NCI-H187 (cell line): ENCODE measurements around the gene BCR.

ENCODE experiments used
- DNase-seq, 2 experiments: peaks; one replicate each; lab custom pipeline; 2025; lab: John Stamatoyannopoulos, UW

Gene BCR

GRCh38 chr22:23217171-23218052, 37.1 kb downstream of the BCR start:
- no peak for DNase-seq

GRCh38 chr22:23218053-23218866, 38.0 kb downstream of the BCR start:
- DNase-seq, result no peak

- peak; percentile 35 to 79 for DNase-seq
Measured at GRCh38 chr22:23218867-23219251, 38.5 kb downstream of the BCR start.

- DNase-seq, result no peak
Measured at GRCh38 chr22:23219317-23219716, 39.0 kb downstream of the BCR start.

- DNase-seq, result peak; percentile 26 to 32
Measured at GRCh38 chr22:23219822-23220484, 39.6 kb downstream of the BCR start.

- DNase-seq, result no peak
Measured at GRCh38 chr22:23220485-23221350, 40.4 kb downstream of the BCR start.

- no peak for DNase-seq
Measured at GRCh38 chr22:23221351-23221804, 41.1 kb downstream of the BCR start.

GRCh38 chr22:23222033-23222792, 41.9 kb downstream of the BCR start:
- no peak for DNase-seq

GRCh38 chr22:23222793-23223568, 42.7 kb downstream of the BCR start:
- DNase-seq, result no peak

GRCh38 chr22:23223569-23224317, 43.4 kb downstream of the BCR start:
- no peak for DNase-seq

- no peak for DNase-seq
Measured at GRCh38 chr22:23224846-23225245, 44.5 kb downstream of the BCR start.

GRCh38 chr22:23225337-23225723, 45.0 kb downstream of the BCR start:
- no peak for DNase-seq

- no peak for DNase-seq
Measured at GRCh38 chr22:23225724-23226496, 45.6 kb downstream of the BCR start.

GRCh38 chr22:23226497-23226850, 46.2 kb downstream of the BCR start:
- DNase-seq, result no peak

GRCh38 chr22:23227380-23227779, 47.1 kb downstream of the BCR start:
- DNase-seq, result no peak

GRCh38 chr22:23228503-23228902, 48.2 kb downstream of the BCR start:
- DNase-seq, result no peak

GRCh38 chr22:23229646-23230045, 49.3 kb downstream of the BCR start:
- no peak for DNase-seq

- DNase-seq, result no peak
Measured at GRCh38 chr22:23230348-23231068, 50.2 kb downstream of the BCR start.
